ENCODE data around the gene FABP7.

GRCh38 chr6:122810189-122810588 is 30.7 kb downstream of the FABP7 start:
- TF ChIP-seq CTCF (conservative IDR thresholded peaks at IDR 0.05; ENCODE audit: low read length) (no peak), EZH2phosphoT487 (IDR thresholded peaks at IDR 0.05; ENCODE audit: borderline replicate concordance, low read depth, low read length) (no peak)

Measured in OCI-LY7 (cell line).